ENCODE data around the gene ITK.
"Not testable (repeated sequence)": the region's sequence is repeated elsewhere in the genome, so short reads cannot be mapped to it uniquely, and the experiment has no call there.

ITK gene

DNA sequence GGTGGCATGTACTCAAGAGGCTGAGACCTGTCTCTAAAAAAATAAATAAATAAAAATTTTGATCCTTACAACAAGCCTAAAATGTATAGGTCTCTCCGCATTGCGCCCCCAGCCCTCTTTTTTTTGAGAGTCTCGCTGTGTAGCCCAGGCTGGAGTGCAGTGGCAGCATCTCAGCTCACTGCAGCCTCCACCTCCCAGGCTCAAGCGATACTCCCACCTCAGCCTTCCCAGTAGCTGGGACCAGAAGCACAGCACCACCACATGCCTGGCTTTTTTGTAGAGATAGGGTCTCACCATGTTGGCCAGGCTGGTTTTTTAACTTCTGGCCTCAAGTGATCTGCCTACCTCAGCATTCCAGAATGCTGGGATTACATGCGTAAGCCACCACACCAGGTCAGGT is 12.4 kb upstream of the ITK start:
- no peak for DNase-seq

DNA sequence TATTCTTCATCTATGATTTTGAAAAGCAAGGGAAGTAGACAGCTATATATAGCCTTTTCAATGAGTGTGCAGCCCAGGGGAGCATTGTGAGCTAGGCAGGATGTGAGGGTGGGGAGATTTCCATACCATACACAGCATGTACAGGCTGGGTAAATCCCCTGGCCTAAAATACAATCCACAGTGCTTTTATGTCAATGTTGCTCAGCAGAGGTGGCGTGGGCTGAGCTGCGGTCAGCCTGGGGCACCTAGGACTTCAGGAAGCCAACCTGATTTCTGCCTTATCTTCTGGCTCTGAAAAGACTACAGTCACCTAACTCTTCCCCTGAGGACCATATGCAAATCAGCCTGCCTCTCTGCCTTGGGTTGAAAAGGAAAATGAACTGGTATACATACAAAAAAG is 8.2 kb upstream of the ITK start:
- no peak for DNase-seq

DNA sequence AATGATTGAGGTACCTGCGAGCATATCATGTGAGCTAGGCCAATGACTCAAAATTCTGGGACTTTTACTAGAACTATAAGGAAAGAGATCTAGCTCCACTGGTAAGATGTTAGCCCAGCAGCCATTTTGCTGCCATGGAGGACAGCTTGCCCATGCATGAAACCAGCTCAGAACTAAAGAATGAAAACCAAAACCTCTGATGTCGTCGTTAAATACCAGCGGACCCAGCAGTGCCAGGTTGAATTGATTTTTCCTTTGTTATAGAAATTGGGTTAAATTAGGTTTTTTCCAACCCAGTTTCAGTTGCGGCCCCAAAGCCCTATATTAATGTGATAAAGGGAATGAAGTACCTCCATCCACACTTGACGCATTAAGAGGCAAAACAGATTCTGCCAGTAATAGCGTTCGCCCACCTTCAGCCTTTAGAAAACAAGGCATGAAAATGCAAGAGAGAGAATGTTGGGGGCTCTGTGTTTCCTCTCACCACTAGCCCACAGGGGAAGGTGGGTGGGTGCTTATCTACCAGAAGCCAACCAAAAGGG is 5.5 kb upstream of the ITK start:
- DNase-seq, result no peak

DNA sequence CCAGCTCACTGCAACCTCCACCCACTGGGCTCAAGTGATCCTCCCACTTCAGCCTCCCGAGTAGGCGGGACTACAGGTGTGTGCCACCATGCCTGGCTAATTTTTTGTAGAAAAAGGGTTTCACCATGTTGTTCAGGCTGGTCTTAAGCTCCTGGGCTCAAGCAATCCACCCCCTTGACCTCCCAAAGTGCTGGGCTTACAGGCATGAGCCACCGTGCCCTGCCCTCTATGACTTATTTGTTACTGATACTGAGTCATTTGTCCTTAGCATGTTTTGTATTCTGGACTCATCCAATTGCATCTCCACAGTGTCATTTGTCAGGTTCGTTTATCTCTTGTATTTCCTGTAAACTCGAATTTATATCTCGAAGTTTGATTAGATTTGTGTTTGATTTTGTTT is 2.7 kb upstream of the ITK start:
- no peak for DNase-seq

DNA sequence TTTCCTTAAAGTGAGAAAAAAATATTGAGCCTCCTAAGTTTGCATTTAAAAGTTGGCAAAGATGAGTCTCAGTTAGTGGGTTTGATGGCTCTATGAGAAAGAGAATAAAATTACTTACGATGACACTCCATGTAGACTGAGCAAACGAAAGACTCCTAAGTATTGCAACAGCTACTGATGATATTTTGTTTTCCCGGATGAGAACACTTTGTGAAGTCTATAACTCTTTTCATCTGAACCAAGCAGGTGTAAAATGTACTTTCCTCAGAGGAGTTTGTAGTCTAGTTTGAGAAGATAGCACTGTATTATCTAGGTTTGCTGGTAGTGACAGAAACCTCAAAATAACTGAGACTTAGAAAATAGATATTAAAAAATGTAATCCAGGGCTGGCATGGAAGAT is 1.7 kb upstream of the ITK start:
- no peak for DNase-seq

DNA sequence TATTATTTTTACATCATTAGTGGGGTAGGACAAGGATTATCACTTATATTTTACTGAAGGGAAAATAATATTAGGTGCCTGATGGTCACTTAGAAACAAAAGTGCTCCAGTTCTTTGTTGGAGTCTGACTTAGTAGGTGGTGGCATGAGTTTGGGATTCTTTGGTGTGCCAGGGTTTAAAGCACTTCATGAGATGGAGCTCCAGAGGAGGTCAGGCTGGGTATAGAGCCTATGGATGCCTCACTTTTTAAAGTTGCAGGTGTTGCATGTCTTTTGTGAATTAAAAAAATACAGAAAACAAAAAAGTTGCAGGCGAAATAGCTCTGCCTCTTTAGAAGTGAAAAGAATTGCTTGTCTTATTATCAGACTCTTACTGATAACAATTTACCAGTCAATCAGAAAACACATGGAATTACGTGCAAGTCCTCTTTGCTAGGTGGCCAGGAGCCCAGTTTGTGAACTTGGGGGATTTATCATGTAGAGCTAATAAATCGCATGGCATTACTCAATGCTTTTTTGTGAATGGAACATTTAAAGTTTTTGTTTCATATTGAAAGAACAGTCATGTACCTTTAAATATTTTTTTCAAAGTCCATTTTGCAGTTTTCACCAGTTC is 1.6 kb downstream of the ITK start:
- DNase-seq, result no peak

DNA sequence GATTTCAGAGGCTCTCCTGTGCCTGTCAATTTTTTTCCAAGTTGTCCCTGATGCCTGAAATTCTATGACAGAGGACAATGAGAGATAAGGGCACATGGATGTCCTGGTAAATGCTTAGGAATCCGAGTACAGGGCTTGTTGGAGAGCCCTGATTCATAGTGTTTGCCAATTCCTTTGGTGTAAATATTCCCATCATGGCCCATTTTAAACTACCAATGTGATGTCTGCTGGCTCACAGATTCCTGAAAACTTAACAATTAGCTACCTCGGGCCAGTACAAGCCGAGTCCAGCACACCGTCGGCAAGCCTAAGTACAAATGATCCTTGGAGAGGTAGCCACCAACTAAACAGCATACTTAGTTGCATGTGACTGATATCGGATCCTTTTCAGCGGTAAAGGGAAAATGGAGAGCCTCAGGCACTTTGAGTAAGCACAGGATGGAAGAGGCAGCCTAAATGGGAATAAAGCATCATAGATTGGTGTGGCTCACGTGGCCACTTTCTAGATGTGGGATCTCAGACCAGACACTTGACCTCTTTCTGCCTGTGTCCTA is 3.6 kb downstream of the ITK start:
- DNase-seq, result no peak

DNA sequence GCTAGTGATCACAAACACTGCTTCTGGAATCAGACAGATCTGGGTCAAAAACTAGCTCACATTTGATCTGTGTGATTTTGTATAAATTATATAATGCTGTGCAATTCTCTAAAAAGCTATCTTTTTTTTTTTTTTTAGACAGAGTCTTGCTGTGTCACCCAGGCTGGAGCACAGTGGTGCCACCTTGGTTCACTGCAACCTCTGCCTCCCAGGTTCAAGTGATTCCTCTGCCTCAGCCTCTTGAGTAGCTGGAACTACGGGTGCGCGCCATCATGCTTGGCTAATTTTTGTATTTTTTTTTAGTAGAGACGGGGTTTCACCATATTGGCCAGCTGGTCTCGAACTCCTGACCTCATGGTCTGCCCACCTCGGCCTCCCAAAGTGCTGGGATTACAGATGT is 4.5 kb downstream of the ITK start:
- DNase-seq, result not testable (repeated sequence)

DNA sequence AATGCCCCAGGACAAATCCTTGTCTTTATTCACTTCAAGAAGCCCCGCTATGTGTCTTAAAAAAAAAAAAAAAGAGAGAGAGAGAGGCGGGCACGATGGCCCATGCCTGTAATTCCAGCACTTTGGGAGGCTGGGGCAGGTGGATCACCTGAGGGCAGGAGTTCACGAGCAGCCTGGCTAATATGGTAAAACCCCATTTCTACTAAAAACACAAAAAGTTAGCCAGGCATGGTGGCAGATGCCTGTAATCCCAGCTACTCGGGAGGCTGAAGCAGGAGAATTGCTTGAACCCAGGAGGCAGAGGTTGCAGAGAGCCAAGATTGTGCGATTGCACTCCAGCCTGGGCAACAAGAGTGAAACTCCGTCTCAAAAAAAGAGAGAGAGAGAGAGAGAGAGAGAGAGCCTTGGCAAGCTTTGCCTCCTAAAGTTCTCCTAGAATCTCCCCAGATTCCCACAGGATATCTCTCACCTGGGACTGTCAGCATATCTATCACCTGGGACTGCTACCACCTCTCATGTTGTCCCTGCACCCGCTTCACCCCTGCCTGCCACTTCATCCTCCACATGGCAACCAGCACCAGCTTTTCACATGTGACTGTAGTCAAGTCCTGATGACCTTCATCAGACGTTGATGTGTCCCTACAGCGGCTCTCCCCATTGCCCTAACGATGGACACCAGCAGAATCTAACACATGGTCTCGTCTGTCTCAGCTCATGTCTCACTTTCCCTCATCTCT is 5.8 kb downstream of the ITK start:
- DNase-seq, result no peak

DNA sequence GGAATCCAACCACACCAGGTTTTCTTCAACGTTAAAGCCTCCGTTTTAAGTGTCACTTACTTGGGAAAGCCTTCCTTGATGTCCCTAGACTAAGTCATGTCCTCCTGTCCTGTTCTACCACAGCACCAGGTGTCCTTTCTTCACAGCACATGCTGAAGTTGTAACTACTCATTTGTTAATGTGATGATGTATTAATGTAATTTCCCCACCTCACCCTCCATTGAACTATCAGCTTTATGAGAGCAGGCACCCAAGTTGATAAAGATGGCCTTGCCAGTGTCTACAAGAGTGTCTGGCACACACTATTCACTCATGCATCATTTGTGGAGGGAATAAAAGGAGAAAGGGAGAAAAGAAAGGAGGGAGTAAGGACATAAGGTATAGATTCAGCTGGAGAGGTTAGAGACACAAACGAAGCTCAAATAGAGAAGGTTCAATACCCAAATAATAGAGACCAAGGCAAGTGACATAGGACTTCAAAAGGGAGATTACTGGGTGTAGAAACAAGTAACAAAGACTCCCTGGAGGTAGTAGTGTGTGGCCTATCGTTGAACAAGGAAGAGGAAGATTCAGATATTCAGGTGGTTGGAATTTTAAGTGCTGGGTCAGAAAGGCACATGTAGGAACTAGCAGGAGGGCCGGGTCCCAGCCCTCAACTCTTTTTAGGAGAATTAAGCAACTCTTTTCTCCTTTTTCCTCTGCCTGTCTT is 6.6 kb downstream of the ITK start:
- DNase-seq, result no peak

DNA sequence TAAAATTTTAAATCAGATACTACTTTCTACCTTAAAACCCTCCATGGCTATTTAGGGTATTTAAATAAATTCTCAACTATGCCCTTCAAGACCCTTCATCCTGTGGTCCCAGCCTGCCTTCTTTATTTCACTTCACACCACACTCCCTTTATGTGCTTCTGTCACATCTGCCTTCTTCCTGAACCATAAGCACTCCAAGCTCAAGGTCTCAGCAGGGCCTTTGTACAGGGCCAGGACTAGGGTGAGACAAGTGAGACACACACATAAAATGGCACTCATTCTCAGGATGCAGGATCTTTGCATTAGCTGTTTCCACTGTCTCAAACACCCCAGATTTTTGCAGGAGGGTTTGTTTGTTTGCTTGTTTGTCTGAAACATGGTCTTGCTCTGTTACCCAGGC is 7.6 kb downstream of the ITK start:
- no peak for DNase-seq

DNA sequence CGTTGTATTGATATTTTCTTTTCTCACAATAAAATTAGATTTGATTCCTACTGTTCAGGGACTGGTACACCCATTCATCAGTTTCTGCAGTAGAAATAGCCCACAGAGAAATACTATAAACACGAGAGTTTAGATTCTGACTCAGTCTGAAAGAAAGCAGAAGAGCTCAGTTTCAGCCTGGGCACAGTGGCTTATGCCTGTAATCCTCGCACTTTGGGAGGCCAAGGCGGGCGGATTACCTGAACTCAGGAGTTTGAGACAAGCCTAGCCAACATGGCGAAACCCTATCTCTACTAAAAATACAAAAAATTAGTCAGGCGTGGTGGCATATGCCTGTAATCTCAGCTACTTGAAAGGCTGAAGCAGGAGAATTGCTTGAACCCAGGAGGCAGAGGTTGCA is 8.6 kb downstream of the ITK start:
- DNase-seq, result no peak

DNA sequence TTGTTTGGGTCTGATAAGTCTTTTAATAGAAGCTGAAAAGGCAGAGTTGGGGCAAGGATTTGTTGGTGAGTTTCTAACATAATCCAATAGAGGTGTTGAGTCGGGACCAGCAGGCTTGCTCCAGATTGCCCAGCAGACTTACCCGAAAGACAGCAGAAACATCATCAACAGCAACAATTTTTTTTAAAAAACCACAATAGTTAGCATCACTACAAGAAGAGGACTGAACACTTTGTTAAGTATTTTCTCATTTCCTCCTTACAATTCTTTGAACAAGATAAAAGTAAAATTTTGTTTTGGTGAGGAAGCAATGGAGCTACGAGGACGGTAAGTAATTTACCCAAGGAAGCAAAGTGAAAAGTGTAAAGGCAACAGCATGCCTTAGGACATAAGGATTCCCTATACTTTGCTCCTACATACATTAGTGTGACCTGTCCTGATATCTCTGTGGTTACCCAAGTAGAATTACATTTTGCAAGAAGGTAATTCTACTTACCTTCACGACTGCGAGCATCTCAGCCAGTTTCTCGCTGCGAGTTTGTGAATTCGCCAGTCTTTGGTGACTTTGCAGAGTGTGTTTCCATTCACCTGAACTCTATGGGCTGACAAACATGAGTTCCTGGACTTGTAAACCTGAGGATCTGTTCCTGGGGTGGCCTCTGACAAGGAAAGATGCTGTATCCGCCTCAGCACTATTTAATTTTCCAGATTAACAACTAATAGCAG is 13.2 kb downstream of the ITK start:
- DNase-seq, result no peak

DNA sequence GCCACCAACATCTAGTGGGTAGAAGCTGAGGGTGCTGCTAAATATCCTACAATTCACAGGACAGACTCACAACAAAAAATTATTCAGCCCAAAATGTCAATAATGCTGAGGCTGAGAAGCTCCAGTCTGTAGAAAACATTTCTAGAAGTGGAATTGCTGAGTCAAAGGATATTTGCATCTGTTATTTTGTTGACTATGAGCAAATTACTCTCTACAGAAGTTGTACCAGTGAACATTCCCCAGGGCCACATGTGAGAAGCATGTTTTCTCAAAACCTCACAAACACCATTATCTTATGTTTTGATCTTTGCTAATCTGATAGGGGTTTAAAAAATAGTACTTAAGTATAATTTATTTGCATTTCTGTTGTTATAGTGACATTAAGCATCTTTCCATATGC is 15.4 kb downstream of the ITK start:
- no peak for DNase-seq

DNA sequence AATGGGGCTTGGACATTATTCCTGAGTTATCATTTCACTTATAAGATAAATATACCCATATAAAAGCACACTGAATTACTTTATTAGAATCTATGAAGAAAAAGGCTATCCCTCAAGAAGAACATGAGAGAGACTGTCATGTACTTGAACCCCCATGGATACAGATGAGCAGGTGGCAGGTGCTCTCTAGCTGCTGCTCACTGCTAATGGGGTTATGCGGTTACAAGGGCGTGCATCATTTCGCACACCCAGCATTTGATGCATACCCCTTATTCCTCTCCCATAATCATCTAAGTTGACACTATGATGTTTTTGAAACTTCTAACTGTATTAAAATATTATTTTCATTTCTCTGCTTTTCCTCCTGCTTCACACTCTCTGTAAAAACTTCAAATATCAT is 16.4 kb downstream of the ITK start:
- DNase-seq, result no peak

DNA sequence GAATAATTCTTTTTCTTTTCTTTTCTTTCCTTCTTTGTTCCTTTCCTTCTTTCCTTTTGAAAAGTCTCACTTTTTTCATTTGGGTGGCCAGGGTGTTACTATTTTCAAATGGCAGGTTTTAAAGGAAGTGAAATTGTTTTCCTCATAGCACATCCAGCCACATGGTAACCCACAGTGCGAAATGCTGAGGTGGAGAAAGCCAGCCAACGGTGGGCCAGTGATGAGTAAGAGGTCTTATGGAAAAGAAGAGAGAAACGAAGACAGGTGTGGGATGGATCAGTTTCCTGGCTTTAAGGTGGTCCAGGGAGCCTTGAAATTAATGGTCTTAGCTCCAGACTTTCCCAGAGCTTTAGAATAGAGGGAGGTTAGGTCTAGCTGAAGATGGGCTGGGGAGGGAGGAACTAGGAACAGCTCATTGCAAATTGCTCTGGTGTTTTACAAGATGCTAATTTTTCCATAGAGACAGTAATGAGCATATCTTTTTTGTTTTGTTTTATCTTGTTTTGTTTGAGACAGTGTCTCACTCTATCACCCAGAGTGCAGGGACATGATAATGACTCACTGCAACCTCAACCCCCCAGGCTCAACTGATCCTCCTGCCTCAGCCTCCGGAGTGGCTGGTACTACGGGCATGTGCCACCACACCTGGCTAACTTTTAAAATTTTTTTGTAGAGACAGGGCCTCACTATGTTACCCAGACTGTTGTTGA is 17.8 kb downstream of the ITK start:
- no peak for DNase-seq

DNA sequence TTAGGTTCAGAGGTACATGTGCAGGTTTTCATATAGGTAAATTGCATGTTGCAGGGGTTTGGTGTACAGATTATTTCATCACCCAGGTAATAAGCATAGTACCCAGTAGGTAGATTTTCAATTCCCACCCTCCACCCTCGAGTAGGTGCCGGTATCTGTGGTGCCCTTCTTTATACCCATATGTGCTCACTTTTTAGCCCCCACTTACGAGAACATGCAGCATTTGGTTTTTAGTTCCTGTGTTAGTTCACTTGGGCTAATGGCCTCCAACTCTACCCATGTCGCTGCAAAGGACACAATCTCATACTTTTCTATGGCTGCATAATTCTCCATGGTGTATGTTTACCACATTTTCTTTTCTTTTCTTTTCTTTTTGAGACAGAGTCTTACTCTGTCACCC is 21.2 kb downstream of the ITK start:
- DNase-seq, result no peak

DNA sequence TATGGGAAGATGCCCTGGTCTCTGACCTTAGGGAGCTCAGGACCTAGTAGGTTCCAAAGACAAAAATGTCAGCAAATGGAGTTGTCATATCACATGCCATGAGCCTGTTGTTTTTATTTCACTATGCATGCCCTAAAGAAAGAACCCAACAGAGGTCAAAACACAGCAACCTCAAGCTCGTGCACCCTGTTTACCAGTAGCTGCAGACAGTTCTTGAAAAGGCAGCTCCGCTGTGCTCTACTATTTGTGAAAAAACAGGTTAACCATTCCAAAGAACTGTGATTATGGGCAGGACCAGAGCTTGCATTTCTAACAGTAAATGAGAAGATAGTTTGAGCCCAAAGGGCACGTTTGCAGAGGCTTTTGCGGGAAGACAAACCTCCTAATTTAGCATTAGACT is 22.8 kb downstream of the ITK start:
- no peak for DNase-seq

DNA sequence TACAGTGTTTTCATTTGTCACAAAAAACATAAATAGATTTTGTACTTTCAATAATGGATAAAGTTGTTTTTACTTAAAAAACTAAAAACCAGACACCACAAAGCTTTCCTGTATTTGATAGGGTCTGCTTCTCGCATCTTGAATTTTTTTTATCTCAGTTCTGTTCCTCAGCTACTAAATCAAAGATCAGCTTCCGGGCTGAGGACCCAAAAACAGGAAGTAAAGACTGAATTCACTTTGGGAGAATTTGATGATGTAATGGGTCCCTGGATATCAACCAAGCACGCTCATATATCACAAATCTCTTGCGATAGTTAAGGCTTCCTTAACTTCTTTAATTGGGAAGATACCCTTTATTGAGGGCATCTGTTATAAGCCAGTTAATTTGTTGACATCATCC is 24.1 kb downstream of the ITK start:
- DNase-seq, result no peak

DNA sequence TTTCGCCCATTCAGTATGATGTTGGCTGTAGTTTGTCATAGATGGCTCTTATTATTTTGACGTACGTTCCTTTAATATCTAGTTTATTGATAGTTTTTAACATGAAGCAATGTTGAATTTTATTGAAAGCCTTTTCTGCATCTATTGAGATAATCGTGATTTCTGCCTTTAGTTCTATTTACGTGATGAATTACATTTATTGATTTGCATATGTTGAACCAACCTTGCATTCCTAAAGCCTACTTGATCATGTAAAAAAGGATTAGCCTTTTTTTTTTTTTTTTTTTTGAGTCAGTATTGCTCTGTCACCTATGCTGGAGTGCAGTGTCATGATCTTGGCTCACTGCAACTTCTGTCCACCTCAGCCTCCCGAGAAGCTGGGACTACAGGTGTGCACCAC is 25.1 kb downstream of the ITK start:
- no peak for DNase-seq

DNA sequence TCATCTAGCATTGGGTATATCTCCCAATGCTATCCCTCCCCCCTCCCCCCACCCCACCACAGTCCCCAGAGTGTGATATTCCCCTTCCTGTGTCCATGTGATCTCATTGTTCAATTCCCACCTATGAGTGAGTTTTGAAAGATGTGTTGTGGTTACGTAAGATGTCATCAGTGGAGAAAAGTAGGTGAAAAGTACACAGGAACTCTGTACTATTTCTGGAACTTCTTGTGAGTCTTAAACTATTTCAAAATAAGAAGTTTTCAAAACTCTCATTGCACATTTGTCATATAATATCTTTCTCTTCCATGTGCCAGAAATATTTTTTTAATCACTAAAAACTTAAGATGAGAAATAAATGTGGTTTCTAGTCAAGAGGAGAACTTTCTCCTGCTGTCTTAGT is 30.0 kb downstream of the ITK start:
- DNase-seq, result not testable (repeated sequence)

DNA sequence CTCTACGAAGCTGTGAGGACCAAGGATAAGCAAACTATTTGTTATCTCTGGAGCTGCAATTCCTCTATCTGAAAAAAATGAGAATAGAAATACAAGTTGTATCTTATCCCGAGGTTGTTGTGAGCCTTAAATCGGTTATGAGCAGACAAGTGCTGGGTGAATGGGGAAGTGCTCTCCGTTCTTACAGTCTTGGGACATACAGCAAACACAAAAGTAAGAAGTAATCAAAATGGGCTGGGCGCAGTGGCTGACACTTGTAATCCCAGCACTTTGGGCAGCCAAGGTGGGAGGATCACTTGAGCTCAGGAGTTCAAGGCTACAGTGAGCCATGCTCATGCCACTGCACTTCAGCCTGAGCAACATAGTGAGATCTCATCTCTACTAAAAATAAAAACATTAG is 31.7 kb downstream of the ITK start:
- DNase-seq, result no peak
